Gastrocnemius medialis (tissue), 4 donors: ENCODE results near the gene PID1. TPM values are rescaled to one million over a fixed set of nuclear protein-coding genes. Genes with fewer than 3 reads are reported as not detected.

Source experiments
- ATAC-seq, 2 donors: fragments of 150-250 bp; one replicate each; pipeline ENCODE4 v1.9.1; 2016
- DNase-seq, 2 donors: peaks; one replicate each; pipeline ENCODE4 v3.0.0-alpha.2; 2019
- H3K27ac ChIP-seq, 4 donors: fragments of 200-600 bp; sonication (generic); 1 replicate in 1 of 4; 2 replicates in 3 of 4; pipeline ENCODE4 v1.5.1; 2016 to 2018; ENCODE audit warnings: mild to moderate bottlenecking in 2 of 4, moderate library complexity in 1 of 4
- H3K27me3 ChIP-seq, 3 donors: fragments of 200-600 bp; sonication (generic) in 2 of 3; 1 replicate in 1 of 3; 2 replicates in 2 of 3; pipeline versions ENCODE4 v1.5.1 to v1.6.0; 2016 to 2019; ENCODE audit warnings: mild to moderate bottlenecking in 1 of 3, moderate library complexity in 1 of 3
- H3K36me3 ChIP-seq, 2 donors: fragments of 200-600 bp; sonication (generic) in 1 of 2; one replicate each; pipeline ENCODE4 v1.5.1; 2017 to 2018
- H3K4me1 ChIP-seq, 2 donors: fragments of 200-600 bp; sonication (generic) in 1 of 2; one replicate each; pipeline ENCODE4 v1.5.1; 2016 to 2017; ENCODE audit warnings: mild to moderate bottlenecking in 2 of 2
- H3K4me3 ChIP-seq, 4 donors: fragments of 200-600 bp; sonication (generic) in 3 of 4; 1 replicate in 1 of 4; 2 replicates in 3 of 4; pipeline ENCODE4 v1.5.1; 2016 to 2019; ENCODE audit warnings: mild to moderate bottlenecking in 2 of 4
- H3K9me3 ChIP-seq, 3 donors: fragments of 200-600 bp; sonication (generic) in 2 of 3; 1 replicate in 1 of 3; 2 replicates in 2 of 3; pipeline ENCODE4 v1.5.1; 2016 to 2019
- CTCF ChIP-seq, 5 experiments: fragments of 450-650 bp in 3 of 5; fragments of 200-600 bp in 2 of 5; sonication (generic) in 2 of 5; IDR thresholded peaks in 4 of 5; conservative IDR thresholded peaks in 1 of 5; 1 replicate in 4 of 5; 2 replicates in 1 of 5; pipeline ENCODE4 v1.5.1; 2016 to 2019; ENCODE audit warnings: antibody characterized with exemption in 5 of 5, mild to moderate bottlenecking in 3 of 5, moderate library complexity in 3 of 5
- POLR2A ChIP-seq, 2 donors: fragments of 450-650 bp; IDR thresholded peaks; one replicate each; pipeline ENCODE4 v1.6.1; 2017; ENCODE audit warnings: antibody characterized with exemption in 2 of 2, mild to moderate bottlenecking in 2 of 2, moderate library complexity in 2 of 2
- in situ Hi-C, 4 donors: fragments of 200-750 bp; cut with MboI; loops; one replicate each; pipeline versions ENCODE4 v1.15.0 to v1.8.0; 2017; ENCODE audit warnings: low sequenced_read_pairs in 4 of 4
- intact Hi-C: fragments of 100-400 bp; cut with DNase I; formaldehyde crosslinking; loops from one replicate; pipeline ENCODE4 v1.15.1; 2023; ENCODE audit warnings: low total_unique reads
- total RNA-seq, 4 donors: library from RNA; depleted of rRNA; stranded (reverse); fragments of >200 nt; gene quantifications; one replicate each; pipeline versions ENCODE4 v1.1.0 to v1.2.3, GENCODE V29; 2016

Gene PID1
- total RNA-seq, result 10 to 100 TPM; 11.3 to 24.3 (median 19.5) TPM

GRCh38 chr2:229270551-229271410 lies at the start of gene PID1:
Gene PID1 (minus strand): TSS chr2:229271287. CDS start chr2:229271043, 244 bp downstream.
- ATAC-seq (peak; percentile 43 to 67), DNase-seq (no peak)
- H3K27me3 ChIP-seq, result no peaks in the 10 kb centered on the region
- H3K36me3 ChIP-seq, result no peaks in the 10 kb centered on the region
- in situ Hi-C loops (loop anchor here in 3 of 4 donors (10.0 kb wide), 3 partner anchors 136 to 596 kb away; no protein-coding TSS in a partner anchor), intact Hi-C loops (loop anchor here (10.0 kb wide), 2 partner anchors 314 to 576 kb away; no protein-coding TSS in a partner anchor)
- peak within 1 kb of the TSS; percentile 70 to 83 (median 76) for H3K27ac ChIP-seq
- H3K9me3 ChIP-seq, result no peaks in the 10 kb centered on the region
- TF ChIP-seq CTCF (IDR thresholded peaks at IDR 0.05 in 4 of 5, conservative IDR thresholded peaks at IDR 0.05 in 1 of 5) (no peak), POLR2A (IDR thresholded peaks at IDR 0.05) (peak; percentile 42 to 62)
- peak within 1 kb of the TSS; percentile 60 to 75 (median 66) for H3K4me3 ChIP-seq
- peaks cover 0 to 3% of the 10 kb centered on the region in 2 donors for H3K4me1 ChIP-seq

- DNase-seq (no peak), ATAC-seq (no peak)
- no peaks in the 10 kb centered on the region for H3K36me3 ChIP-seq
- H3K4me3 ChIP-seq, result no peak overlapping the region
- in situ Hi-C loops (no loop called here), intact Hi-C loops (no loop called here)
- no peaks in the 10 kb centered on the region for H3K27me3 ChIP-seq
- H3K9me3 ChIP-seq, result no peaks in the 10 kb centered on the region
- TF ChIP-seq CTCF (IDR thresholded peaks at IDR 0.05 in 4 of 5, conservative IDR thresholded peaks at IDR 0.05 in 1 of 5), result no peak
- no peak for TF ChIP-seq POLR2A (IDR thresholded peaks at IDR 0.05)
- no peaks in the 10 kb centered on the region for H3K4me1 ChIP-seq
- H3K27ac ChIP-seq, result no peak overlapping the region
Measured at GRCh38 chr2:229319558-229319957, 48.5 kb upstream of the PID1 start.

- intact Hi-C loops, result no loop called here
Measured at GRCh38 chr2:229314117-229314516, 43.0 kb upstream of the PID1 start.

GRCh38 chr2:229313591-229313990 lies 42.5 kb upstream of the PID1 start:
- intact Hi-C loops, result no loop called here
- peak overlapping the region in 3 of 4 donors; percentile 18 to 42 (median 28) for H3K27ac ChIP-seq
- no peak overlapping the region for H3K4me3 ChIP-seq
- H3K9me3 ChIP-seq, result no peaks in the 10 kb centered on the region
- H3K36me3 ChIP-seq, result no peaks in the 10 kb centered on the region
- peak; percentile 36 to 42 for ATAC-seq
- no peak for TF ChIP-seq POLR2A (IDR thresholded peaks at IDR 0.05)
- no peak for TF ChIP-seq CTCF (IDR thresholded peaks at IDR 0.05 in 4 of 5, conservative IDR thresholded peaks at IDR 0.05 in 1 of 5)
- in situ Hi-C loops, result no loop called here
- no peak for DNase-seq
- H3K27me3 ChIP-seq, result no peaks in the 10 kb centered on the region
- no peaks in the 10 kb centered on the region for H3K4me1 ChIP-seq

More at GRCh38 chr2:229314117-229314516, 43.0 kb upstream of the PID1 start:
- DNase-seq (no peak), ATAC-seq (no peak)
- Histone ChIP-seq H3K36me3 (no peaks in the 10 kb centered on the region), H3K4me1 (no peaks in the 10 kb centered on the region), H3K4me3 (no peak overlapping the region), H3K27ac (peak overlapping the region in 3 of 4 donors; percentile 18 to 42 (median 28)), H3K27me3 (no peaks in the 10 kb centered on the region), H3K9me3 (no peaks in the 10 kb centered on the region)
- TF ChIP-seq CTCF (IDR thresholded peaks at IDR 0.05 in 4 of 5, conservative IDR thresholded peaks at IDR 0.05 in 1 of 5), result no peak
- TF ChIP-seq POLR2A (IDR thresholded peaks at IDR 0.05), result no peak
- in situ Hi-C loops, result no loop called here
